Activated CD4-positive, alpha-beta T cell treated with anti-CD3 and anti-CD28 coated beads, Interleukin-2, amount 10 ng/mL, durations not matched to agents 7 days and 5 days (primary cell): Measurements from ENCODE around the gene EHMT1. TPM values are rescaled to one million over a fixed set of nuclear protein-coding genes. Genes with fewer than 3 reads are reported as not detected.

Experiments used
- CTCF ChIA-PET: fragments of 350-600 bp; sonication (Branson Sonifier 250); formaldehyde crosslinking; loops from one replicate; lab custom pipeline; 2021; ENCODE audit warnings: antibody characterized with exemption; lab: Charles Lee
- POLR2A ChIA-PET: fragments of 350-600 bp; sonication (Branson Sonifier 250); formaldehyde crosslinking; loops from one replicate; lab custom pipeline; 2021; ENCODE audit warnings: antibody characterized with exemption; lab: Charles Lee
- DNase-seq: peaks from one replicate; pipeline ENCODE4 v3.0.0-alpha.2; 2020
- H3K27ac Mint-ChIP-seq: one replicate; pipeline ENCODE4 v1.8.0; 2021; ENCODE audit warnings: mild to moderate bottlenecking, moderate library complexity, mixed read lengths
- H3K27me3 Mint-ChIP-seq: one replicate; pipeline ENCODE4 v1.8.0; 2021; ENCODE audit warnings: mixed read lengths
- H3K36me3 Mint-ChIP-seq: one replicate; pipeline ENCODE4 v1.8.0; 2021; ENCODE audit warnings: low read depth, mixed read lengths
- H3K4me1 Mint-ChIP-seq: one replicate; pipeline ENCODE4 v1.8.0; 2021; ENCODE audit warnings: mixed read lengths
- H3K4me3 Mint-ChIP-seq: one replicate; pipeline ENCODE4 v1.8.0; 2021; ENCODE audit warnings: mild to moderate bottlenecking, moderate library complexity, mixed read lengths
- H3K9me3 Mint-ChIP-seq: one replicate; pipeline ENCODE4 v1.8.0; 2021; ENCODE audit warnings: mixed read lengths
- total RNA-seq, 2 experiments: library from RNA; stranded (reverse); gene quantifications; one replicate each; pipeline ENCODE4 v1.2.3, GENCODE V29; 2021

Gene EHMT1
- total RNA-seq, 2 experiments from 2014 or later = 100 to 110 TPM

DNA sequence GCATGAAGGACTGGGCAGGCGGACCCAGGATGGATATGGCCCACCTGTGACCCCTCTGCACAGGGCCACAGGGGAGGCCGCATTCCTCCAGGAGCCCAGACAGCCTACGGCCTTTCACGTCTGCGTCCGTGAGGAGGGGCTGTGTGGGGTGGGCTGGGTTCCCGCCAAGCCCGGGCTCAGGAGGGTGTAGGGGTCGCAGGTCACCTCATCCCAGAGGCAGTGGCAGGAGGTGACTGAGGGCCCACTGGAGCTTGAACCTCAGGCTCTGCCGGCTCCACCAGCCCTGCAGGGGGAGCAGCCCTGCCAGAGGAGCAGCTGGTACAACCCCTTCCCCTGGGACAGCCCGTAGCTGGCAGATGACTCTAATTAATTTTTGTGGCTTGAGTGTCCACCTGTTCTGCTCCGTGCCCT, 218.0 kb downstream of the EHMT1 start:
- Mint-ChIP-seq H3K9me3 (peaks cover 2% of the 10 kb centered on the region), H3K4me3 (no peak overlapping the region), H3K36me3 (peaks cover 3% of the 10 kb centered on the region), H3K4me1 (no peaks in the 10 kb centered on the region), H3K27ac (no peak overlapping the region), H3K27me3 (no peaks in the 10 kb centered on the region)
- ChIA-PET POLR2A (no interaction called here), CTCF (no interaction called here)
- no peak for DNase-seq

DNA sequence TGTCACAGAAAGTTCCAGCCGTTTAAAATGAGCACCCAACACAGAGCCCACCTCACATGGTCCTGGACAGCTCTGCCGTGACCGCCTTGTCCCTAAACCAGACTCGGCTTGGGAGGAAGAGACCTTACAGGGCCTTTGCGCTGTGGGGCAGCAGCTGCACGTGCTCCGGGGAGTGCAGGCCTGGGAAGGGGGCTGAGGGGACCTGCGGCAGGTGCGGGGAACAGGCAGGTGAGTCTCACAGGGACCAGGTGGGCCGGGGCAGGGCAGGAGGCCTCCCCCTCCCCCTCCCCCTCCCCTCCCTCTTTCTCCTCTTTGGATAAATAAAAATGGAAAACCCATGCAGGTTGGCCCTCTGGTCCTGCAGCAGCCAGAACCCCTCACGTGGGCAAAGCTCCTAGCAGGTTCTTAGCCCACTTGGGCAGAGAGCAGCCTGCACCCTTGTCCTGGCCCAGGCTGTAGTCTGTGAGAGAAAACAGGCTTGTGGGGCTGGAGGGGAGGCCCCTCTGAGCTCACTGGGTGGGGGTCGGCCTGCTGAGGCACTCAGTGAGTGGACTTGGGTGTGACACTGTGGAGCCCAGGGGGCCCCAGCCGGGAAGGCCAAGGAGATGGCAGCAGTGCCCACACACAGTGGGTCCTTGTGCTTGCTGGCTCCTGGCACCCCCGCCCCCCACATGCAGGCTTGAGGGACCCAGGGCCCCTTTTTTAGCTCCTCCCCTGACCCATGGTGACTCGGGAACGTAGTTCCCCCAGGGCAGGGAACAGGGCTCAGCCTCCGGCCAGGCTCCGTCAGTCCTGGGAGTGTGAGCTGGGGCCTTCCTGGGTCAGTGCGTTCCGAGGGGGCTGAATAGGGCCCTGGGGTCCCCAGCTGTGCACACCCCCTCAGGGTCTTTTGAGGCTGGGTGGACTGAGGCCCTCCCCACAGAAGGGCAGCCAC, 218.8 kb downstream of the EHMT1 start:
- no peak overlapping the region for H3K27ac Mint-ChIP-seq
- no peak for DNase-seq
- ChIA-PET POLR2A (no interaction called here), CTCF (no interaction called here)
- H3K4me1 Mint-ChIP-seq = no peaks in the 10 kb centered on the region
- no peak overlapping the region for H3K4me3 Mint-ChIP-seq
- H3K36me3 Mint-ChIP-seq = peaks cover 3% of the 10 kb centered on the region
- H3K9me3 Mint-ChIP-seq = peaks cover 2% of the 10 kb centered on the region
- no peaks in the 10 kb centered on the region for H3K27me3 Mint-ChIP-seq

DNA sequence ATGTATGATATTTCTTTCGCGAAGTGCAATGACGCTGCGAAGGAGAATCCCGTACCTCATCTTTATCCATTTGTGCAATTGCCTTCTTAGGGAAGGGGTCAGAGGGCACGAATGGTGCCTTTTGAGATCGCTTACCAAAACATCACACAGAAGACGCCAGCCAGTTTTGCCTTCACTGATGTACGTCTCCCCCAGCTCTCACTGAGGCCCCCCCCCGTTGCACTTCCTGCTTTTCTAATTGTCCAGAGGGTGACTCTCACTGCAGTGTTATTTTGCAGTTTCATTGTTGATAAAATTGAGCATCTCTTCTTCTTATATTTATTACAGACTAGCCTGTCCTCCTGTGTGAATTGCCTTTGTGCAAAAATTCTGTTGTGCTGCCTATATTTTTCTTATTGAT, 219.8 kb downstream of the EHMT1 start:
- H3K4me3 Mint-ChIP-seq = no peak overlapping the region
- ChIA-PET POLR2A (no interaction called here), CTCF (no interaction called here)
- peaks cover 3% of the 10 kb centered on the region for H3K36me3 Mint-ChIP-seq
- H3K27ac Mint-ChIP-seq = no peak overlapping the region
- peaks cover 7% of the 10 kb centered on the region for H3K9me3 Mint-ChIP-seq
- H3K27me3 Mint-ChIP-seq = no peaks in the 10 kb centered on the region
- no peaks in the 10 kb centered on the region for H3K4me1 Mint-ChIP-seq
- DNase-seq = no peak

DNA sequence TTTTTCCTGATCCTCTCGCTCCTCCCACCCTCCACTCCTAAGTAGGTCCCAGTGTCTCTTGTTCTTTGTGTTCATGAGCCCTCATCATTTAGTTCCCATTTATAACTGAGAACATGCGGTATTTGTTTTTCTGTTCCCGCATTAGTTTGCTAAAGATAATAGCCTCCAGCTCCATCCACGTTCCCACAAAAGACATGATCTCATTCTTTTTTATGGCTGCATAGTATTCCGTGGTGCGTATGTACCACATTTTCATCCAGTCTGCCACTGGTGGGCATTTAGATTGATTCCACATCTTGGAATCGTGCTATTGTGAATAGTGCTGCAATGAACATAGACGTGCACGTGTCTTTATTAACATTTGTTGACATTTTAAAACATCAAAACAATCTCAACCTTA, 224.6 kb downstream of the EHMT1 start:
- peaks cover 7% of the 10 kb centered on the region for H3K9me3 Mint-ChIP-seq
- CTCF ChIA-PET = no interaction called here
- H3K4me3 Mint-ChIP-seq = no peak overlapping the region
- DNase-seq = no peak
- no peaks in the 10 kb centered on the region for H3K36me3 Mint-ChIP-seq
- POLR2A ChIA-PET = no interaction called here
- no peaks in the 10 kb centered on the region for H3K4me1 Mint-ChIP-seq
- H3K27ac Mint-ChIP-seq = no peak overlapping the region
- H3K27me3 Mint-ChIP-seq = no peaks in the 10 kb centered on the region

DNA sequence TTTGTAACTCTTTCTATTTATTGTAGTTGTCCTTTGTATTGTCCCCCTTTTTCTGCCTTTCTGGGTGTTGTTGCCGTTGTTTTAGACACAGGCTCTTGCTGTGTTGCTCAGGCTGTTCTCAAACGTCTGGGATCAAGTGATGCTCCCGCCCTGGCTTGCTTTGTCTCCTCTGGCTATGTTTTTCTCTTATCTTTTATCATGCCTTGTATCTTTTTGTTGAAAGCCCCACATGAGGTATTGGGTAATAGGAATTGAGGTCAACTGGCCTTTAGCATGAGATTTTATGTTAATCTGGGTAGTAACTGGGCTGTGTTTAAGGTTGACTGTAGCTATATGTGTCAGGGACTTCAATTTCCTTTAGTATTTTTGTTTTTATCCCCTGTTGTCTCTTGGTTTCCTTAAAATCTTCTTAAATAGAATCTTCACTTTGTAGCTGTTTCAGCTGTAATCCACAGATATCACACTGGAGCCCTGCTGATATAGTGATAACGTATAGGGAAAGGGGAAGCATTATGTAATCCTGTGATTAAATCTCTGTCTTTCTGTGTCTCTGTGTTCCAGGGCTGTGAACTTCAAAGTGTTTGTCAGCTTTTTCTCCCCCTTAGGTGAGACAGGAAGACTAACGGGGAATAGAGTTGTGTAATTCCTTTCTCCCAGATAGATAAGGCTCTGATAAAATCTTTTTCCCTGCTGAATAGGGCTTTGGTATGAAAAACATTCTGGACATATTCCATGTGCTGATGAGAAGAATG, 232.9 kb downstream of the EHMT1 start:
- Mint-ChIP-seq H3K4me3 (no peak overlapping the region), H3K27me3 (peaks cover 3% of the 10 kb centered on the region), H3K27ac (no peak overlapping the region), H3K9me3 (peaks cover 16% of the 10 kb centered on the region), H3K4me1 (peaks cover 6% of the 10 kb centered on the region), H3K36me3 (peaks cover 2% of the 10 kb centered on the region)
- DNase-seq = no peak
- POLR2A ChIA-PET = no interaction called here
- CTCF ChIA-PET = no interaction called here

DNA sequence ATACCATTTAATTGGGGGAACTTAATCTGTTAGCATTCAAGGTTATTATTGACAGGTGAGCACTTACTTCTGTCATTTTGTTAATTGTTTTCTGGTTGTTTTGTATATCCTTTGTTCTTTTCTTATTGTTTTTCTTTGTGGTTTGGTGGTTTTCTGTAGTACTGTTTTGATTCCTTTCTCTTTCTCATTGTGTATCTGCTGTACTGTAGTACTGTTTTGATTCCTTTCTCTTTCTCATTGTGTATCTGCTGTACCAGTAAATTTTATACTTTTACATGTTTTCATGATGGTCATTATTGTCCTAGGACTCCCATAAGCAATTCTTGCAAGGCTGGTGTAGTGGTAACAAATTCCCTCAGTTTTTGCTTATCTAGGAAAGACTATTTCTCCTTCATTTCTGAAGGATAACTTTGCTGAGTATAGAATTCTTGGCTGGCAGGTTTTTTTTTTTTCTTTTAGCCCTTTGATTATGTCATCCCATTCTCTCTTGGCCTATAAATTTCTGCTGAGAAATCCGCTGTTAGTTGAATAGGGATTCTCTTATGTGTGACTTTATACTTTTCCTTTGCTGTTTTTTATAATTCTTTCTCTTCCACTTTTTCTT, 234.7 kb downstream of the EHMT1 start:
- POLR2A ChIA-PET = no interaction called here
- no peak for DNase-seq
- CTCF ChIA-PET = no interaction called here
- Mint-ChIP-seq H3K9me3 (peaks cover 16% of the 10 kb centered on the region), H3K4me1 (peaks cover 6% of the 10 kb centered on the region), H3K36me3 (peaks cover 2% of the 10 kb centered on the region), H3K4me3 (no peak overlapping the region), H3K27ac (no peak overlapping the region), H3K27me3 (peaks cover 3% of the 10 kb centered on the region)

DNA sequence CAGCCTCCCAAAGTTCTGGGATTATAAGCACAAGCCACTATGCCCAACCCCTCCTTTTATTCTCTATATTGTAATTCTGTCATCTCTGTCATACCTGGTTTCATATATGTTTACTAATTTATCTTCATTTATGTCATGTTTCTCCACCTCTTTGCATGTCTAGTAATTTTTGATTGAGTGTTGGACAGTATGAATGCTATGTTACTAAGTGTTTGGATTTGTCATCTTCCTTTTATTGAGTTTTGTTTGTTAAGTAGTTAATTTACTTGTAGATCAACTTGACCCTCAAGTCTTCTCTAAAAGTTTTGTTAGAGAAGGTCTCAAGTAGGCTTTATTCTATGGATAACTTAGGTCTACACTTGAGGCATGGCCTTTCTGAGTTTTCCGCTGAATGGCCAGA, 241.6 kb downstream of the EHMT1 start:
- POLR2A ChIA-PET = no interaction called here
- Mint-ChIP-seq H3K36me3 (no peaks in the 10 kb centered on the region), H3K4me1 (no peaks in the 10 kb centered on the region), H3K4me3 (no peak overlapping the region), H3K9me3 (peaks cover 20% of the 10 kb centered on the region), H3K27ac (no peak overlapping the region), H3K27me3 (peaks cover 3% of the 10 kb centered on the region)
- DNase-seq = no peak
- CTCF ChIA-PET = no interaction called here

DNA sequence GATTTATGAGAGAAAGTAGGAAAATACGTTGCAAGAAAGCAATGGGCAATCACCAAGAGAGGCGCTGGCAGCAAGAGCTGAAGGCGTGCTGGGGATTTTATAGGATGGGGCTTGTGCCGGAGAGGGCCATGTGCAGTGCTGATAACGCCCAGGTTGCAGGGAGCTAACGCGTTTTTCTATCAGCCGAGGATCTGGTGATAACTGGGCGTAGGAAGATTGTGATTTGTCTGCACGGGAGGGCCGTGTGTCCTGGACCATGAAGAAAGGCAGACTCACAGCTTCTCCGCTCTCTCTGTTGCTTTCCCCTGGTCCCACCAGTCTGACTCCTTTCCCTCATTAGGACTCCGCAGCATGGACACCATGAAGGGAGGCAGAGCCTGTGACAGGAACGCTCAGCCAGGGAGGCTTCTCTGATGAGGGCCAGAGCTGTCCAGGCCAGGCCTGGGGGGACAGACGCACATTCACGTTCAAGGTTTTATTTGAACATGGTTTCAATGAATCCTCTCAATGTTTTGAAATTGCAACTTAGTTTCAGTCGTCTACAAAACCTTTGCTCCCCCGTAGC, 246.9 kb downstream of the EHMT1 start:
- Mint-ChIP-seq H3K4me3 (no peak overlapping the region), H3K9me3 (peaks cover 7% of the 10 kb centered on the region), H3K27ac (no peak overlapping the region), H3K36me3 (no peaks in the 10 kb centered on the region), H3K27me3 (peaks cover 3% of the 10 kb centered on the region), H3K4me1 (no peaks in the 10 kb centered on the region)
- no peak for DNase-seq
- ChIA-PET POLR2A (no interaction called here), CTCF (interaction anchor here (0.9 kb wide), 1 partner anchor 203 kb away, joined by 3 read pairs; no protein-coding TSS in a partner anchor)

DNA sequence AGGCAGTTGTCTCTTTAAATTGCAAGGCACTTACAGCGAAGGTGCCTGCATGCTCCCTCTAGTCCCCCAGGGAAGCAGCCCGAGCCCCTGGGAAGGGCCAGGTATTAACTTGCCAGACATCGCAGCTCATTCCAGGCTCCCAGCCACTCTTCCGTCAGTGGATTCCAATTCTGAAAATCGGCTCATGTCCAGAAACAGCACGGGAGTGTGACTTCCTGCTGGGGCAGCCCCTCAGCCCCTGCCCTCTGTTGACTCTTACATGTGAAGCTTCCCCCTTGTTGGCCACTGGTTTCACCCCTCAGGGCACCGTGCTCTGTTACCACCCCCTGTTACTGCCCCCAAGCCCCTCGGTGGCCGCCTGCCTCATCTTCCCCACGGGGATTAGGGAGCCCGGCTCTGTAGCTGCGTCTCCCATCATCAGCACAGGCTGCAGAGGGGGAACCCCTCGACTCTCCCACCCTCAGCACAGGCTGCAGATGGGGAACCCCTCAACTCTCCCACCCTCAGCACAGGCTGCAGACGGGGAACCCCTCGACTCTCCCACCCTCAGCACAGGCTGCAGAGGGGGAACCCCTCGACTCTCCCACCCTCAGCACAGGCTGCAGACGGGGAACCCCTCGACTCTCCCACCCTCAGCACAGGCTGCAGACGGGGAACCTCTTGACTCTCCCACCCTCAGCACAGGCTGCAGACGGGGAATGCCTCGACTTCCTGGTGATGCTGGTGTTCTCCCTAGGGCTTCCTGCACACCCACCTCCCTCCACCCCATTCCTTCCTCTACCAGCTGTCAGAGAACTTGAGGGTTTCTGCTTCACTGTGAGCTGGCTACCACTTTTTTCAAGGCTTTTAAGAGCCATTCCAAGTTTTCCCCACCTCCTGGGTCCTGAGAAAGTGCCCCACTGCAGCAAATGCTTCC, 247.7 kb downstream of the EHMT1 start:
- CTCF ChIA-PET = no interaction called here
- Mint-ChIP-seq H3K27me3 (peaks cover 3% of the 10 kb centered on the region), H3K27ac (no peak overlapping the region), H3K4me3 (no peak overlapping the region), H3K36me3 (no peaks in the 10 kb centered on the region), H3K4me1 (no peaks in the 10 kb centered on the region), H3K9me3 (peaks cover 2% of the 10 kb centered on the region)
- POLR2A ChIA-PET = no interaction called here
- no peak for DNase-seq

DNA sequence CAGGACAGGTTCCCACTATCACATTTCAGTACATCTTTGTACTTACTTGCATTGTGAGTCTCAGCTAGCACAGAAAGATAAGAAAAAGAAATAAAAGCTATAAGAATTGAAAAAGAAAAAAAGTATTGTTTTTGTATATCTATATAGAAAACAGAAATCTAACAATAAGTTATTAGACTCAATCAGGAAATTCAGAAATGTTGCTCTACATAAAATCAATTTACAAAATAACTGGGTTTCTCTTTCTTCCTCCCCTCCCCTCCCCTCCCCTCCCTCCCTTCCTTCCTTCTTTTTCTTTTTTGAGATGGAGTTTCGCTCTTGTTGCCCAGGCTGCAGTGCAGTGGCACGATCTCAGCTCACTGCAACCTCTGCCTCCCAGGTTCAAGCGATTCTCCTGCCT, 251.6 kb downstream of the EHMT1 start:
- no peak overlapping the region for H3K4me3 Mint-ChIP-seq
- ChIA-PET POLR2A (no interaction called here), CTCF (no interaction called here)
- H3K9me3 Mint-ChIP-seq = no peaks in the 10 kb centered on the region
- no peaks in the 10 kb centered on the region for H3K27me3 Mint-ChIP-seq
- no peak overlapping the region for H3K27ac Mint-ChIP-seq
- H3K4me1 Mint-ChIP-seq = no peaks in the 10 kb centered on the region
- no peak for DNase-seq
- H3K36me3 Mint-ChIP-seq = no peaks in the 10 kb centered on the region

DNA sequence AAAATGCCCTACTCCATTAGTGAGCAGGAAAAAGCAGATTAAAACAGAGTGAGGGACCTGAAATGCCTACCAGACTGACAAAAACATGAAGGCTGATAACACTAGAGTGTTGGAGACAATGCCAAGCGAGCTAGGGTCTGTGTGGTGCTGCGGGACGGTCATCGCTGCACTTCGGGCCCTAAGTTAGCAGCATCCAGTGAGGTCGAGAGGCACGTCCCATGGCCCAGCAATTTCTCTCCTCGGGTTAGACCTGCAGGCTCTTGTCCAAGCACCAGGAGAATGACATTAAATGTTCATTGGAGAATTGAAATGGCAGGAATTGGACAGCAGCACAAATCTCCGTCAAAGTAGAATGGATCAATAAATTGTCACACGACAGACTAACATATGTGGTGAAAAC, 253.5 kb downstream of the EHMT1 start:
- Mint-ChIP-seq H3K9me3 (no peaks in the 10 kb centered on the region), H3K36me3 (peaks cover 2% of the 10 kb centered on the region), H3K4me1 (peaks cover 2% of the 10 kb centered on the region), H3K27ac (no peak overlapping the region), H3K4me3 (no peak overlapping the region), H3K27me3 (peaks cover 9% of the 10 kb centered on the region)
- ChIA-PET POLR2A (no interaction called here), CTCF (no interaction called here)
- DNase-seq = no peak

DNA sequence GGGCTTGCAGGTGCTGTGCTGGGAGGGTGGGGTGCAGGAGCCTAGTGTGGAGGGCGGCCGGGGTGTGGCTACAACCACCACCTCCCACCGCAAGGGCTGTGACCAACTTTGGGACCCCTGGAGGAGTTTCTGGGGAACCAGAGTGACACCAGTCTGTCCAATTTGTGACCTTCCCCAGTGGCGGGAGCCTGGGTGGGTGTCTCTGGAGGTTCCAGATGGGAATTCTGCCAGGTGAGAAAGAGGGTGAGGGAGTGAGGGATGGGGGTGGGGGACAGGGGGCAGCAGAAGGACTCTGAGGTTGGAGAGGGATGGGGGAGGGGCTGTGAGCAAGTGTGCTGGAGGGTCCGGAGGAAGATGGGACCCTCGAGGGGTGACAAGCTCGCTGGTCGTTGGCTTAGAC, 254.6 kb downstream of the EHMT1 start:
- H3K9me3 Mint-ChIP-seq = no peaks in the 10 kb centered on the region
- ChIA-PET CTCF (no interaction called here), POLR2A (no interaction called here)
- H3K4me1 Mint-ChIP-seq = peaks cover 2% of the 10 kb centered on the region
- no peak overlapping the region for H3K27ac Mint-ChIP-seq
- H3K36me3 Mint-ChIP-seq = peaks cover 2% of the 10 kb centered on the region
- no peak for DNase-seq
- H3K4me3 Mint-ChIP-seq = no peak overlapping the region
- peaks cover 9% of the 10 kb centered on the region for H3K27me3 Mint-ChIP-seq
